Neural crest cell (in vitro differentiated cells): ENCODE results near the gene AGTRAP. TPM values are rescaled to one million over a fixed set of nuclear protein-coding genes. Genes with fewer than 3 reads are reported as not detected.

Experiments used
- DNase-seq: peaks from one replicate; pipeline ENCODE4 v3.0.0; 2021; ENCODE audit warnings: low read depth, mixed read lengths, low spot score
- H3K27ac Mint-ChIP-seq: one replicate; pipeline ENCODE4 v1.8.0; 2021; ENCODE audit warnings: mild to moderate bottlenecking, mixed read lengths; ENCODE audit not compliant: unreplicated experiment
- H3K27me3 Mint-ChIP-seq: 2 replicates; pipeline ENCODE4 v1.8.0; 2021; ENCODE audit warnings: low read depth, mild to moderate bottlenecking, mixed read lengths
- H3K36me3 Mint-ChIP-seq: 2 replicates; pipeline ENCODE4 v1.8.0; 2021; ENCODE audit warnings: low read depth, mild to moderate bottlenecking, mixed read lengths
- H3K4me1 Mint-ChIP-seq: 2 replicates; pipeline ENCODE4 v1.8.0; 2021; ENCODE audit warnings: mixed read lengths
- H3K4me3 Mint-ChIP-seq: one replicate; pipeline ENCODE4 v1.8.0; 2021; ENCODE audit warnings: mild to moderate bottlenecking, mixed read lengths
- H3K9me3 Mint-ChIP-seq: 2 replicates; pipeline ENCODE4 v1.8.0; 2021; ENCODE audit warnings: mixed read lengths
- total RNA-seq: library from RNA; stranded (reverse); gene quantifications from 2 replicates; pipeline ENCODE4 v1.2.1, GENCODE V29; 2021
- TF ChIP-seq, protein P1 (sequence below): fragments of 200-600 bp; sonication (generic); conservative IDR thresholded peaks from 2 replicates; pipeline ENCODE4 v1.5.0; 2021; ENCODE audit warnings: antibody characterized with exemption, mild to moderate bottlenecking

The AGTRAP gene
- total RNA-seq, 1 donor from 2014 or later = 36.9 TPM

DNA sequence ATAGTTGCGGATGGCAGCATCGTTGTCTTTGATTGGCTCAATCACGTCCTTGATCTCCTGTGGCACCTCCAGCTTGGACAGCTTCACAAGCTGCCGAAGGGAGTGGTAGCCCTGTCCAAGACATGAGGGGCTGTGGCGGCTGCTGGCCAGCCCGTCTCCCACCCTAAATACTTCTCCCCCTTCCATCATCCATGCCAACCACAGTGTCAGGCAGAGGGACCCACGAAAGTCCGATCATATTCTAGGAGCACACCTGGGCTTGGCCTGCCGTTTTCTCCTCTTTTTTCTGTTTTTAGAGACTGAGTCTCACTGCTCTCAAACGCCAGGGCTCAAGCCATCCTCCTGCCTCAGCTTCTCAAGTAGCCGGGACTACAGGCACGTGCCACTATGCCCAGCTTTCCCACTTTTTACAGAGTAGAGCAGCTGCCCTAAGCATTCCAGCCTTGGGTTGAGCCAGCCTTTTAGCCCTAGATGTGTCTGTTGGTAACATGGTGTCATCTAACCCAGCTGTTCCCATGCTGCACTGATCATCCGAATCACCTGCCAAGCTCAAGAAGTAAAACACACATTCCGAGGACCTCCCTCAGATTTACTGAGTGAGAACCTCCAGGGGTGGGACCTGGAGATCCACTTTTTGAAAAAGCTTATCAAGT is 59.4 kb downstream of the AGTRAP start:
- Mint-ChIP-seq H3K27me3 (no peaks in the 10 kb centered on the region), H3K4me1 (no peaks in the 10 kb centered on the region), H3K4me3 (no peak overlapping the region), H3K27ac (no peak overlapping the region), H3K36me3 (no peaks in the 10 kb centered on the region), H3K9me3 (no peaks in the 10 kb centered on the region)
- no peak for DNase-seq
- TF ChIP-seq, protein P1, sequence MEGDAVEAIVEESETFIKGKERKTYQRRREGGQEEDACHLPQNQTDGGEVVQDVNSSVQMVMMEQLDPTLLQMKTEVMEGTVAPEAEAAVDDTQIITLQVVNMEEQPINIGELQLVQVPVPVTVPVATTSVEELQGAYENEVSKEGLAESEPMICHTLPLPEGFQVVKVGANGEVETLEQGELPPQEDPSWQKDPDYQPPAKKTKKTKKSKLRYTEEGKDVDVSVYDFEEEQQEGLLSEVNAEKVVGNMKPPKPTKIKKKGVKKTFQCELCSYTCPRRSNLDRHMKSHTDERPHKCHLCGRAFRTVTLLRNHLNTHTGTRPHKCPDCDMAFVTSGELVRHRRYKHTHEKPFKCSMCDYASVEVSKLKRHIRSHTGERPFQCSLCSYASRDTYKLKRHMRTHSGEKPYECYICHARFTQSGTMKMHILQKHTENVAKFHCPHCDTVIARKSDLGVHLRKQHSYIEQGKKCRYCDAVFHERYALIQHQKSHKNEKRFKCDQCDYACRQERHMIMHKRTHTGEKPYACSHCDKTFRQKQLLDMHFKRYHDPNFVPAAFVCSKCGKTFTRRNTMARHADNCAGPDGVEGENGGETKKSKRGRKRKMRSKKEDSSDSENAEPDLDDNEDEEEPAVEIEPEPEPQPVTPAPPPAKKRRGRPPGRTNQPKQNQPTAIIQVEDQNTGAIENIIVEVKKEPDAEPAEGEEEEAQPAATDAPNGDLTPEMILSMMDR = no peak

DNA sequence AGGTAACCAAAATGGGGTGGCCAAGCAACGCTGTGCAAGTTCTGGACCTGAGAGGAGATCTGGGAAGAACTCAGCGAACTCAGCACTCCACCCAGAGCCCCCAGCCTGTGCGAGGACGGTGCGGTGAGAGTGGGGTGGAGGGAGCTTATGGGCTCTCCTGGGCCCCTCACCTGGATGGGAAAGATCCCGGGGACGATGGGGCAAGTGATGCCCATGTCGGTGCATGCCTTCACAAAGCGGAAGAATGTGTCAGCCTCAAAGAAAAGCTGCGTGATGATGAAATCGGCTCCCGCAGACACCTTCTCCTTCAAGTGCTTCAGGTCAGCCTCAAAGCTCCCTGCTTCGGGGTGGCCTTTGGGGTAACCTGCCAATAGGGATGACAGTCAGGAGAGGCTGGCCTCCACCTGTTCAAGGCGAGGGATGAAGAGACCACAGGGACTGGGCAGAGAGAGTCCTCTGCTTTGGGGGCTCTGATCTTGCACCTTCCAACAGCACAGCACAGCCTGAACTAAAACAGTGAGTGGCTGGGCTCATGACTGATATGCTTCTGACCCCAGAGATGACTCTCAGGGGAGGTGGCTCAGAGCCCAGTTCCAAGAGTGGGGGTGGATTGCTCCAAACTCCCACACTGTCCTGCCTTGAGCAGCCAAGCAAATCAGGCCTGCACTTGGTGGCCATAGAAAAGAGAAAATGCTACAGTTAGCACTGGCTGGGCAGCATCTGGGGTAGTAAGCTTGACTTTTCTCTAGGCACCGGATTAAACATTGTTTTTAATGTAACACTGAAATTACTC is 60.3 kb downstream of the AGTRAP start:
- H3K36me3 Mint-ChIP-seq = no peaks in the 10 kb centered on the region
- no peaks in the 10 kb centered on the region for H3K27me3 Mint-ChIP-seq
- no peak overlapping the region for H3K4me3 Mint-ChIP-seq
- H3K4me1 Mint-ChIP-seq = no peaks in the 10 kb centered on the region
- H3K9me3 Mint-ChIP-seq = no peaks in the 10 kb centered on the region
- TF ChIP-seq, protein P1 = no peak
- no peak for DNase-seq
- H3K27ac Mint-ChIP-seq = no peak overlapping the region

DNA sequence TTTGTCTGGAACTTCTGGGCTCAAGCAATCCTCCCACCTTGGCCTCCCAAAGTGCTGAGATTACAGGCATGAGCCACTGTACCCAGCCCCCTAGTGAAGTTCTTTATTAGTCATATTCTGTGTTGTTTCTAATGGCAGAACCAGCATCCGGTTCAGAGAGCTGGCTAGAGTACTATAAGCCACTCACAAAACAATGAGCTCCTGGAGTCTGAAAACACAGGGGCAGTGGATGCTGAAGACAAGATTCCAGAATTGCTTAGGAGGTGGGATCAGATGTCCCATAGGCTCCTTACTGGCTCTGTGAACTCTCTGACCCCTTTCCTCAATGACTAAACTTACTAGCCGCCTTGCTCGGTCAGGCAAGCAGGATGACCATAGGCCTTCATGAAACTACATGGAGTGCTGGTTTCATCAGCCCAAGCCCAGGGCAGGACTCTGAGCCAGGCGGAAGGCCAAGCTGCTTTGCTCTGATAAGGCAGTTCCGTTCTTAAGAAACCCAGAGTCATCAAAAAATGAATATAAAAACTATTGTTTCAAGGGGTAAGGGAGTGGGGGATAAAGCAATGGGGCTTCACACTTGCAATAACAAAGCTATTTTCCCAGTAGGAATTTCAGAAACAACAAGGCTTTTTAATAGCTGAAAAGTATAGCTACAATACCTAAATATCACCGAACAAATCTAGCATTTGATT is 61.7 kb downstream of the AGTRAP start:
- Mint-ChIP-seq H3K4me3 (peak overlapping the region; percentile 27), H3K27me3 (no peaks in the 10 kb centered on the region), H3K27ac (no peak overlapping the region), H3K36me3 (no peaks in the 10 kb centered on the region), H3K9me3 (no peaks in the 10 kb centered on the region), H3K4me1 (peaks cover 10% of the 10 kb centered on the region)
- TF ChIP-seq, protein P1 = no peak
- no peak for DNase-seq

DNA sequence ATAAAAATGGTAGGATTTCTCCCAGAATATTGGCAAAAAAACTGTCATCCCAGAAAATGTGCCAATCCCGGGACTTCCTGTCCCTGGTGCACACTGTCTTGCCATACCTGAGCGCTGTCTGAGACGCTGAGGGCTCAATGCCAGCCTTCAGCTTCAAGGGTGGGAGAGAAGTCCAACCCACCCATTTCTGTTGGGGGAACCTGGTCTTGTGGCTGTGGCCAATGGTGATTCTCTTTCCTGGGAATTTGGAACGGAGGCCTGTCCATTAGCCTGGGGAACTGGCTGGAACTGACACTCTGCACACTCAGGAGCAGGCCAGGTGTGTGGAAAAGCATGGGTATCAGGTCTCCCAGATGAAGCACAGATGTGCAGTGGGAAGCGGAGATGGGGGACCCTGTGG is 63.2 kb downstream of the AGTRAP start:
- Mint-ChIP-seq H3K27ac (no peak overlapping the region), H3K9me3 (no peaks in the 10 kb centered on the region), H3K27me3 (no peaks in the 10 kb centered on the region), H3K36me3 (no peaks in the 10 kb centered on the region), H3K4me3 (no peak overlapping the region), H3K4me1 (peaks cover 23% of the 10 kb centered on the region)
- TF ChIP-seq, protein P1 = no peak
- no peak for DNase-seq

DNA sequence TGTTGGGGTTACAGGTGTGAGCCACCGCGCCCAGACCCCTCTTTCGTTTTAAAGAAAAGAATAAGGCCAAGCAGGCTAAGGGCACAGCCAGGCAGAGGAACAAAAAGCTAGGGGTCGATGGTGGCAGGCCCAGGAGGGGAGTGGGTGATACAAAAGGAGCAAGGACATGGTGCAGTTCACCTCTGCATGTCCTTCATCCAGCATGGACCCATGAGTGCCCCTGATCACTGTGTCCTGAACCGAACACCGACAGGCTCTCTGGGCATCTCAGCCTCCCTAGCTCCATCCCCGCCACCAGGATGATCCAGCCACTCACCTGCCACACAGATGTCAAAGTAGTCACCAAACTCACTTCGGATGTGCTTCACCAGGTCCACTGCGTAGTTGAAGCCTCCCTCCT is 64.0 kb downstream of the AGTRAP start:
- TF ChIP-seq, protein P1 = no peak
- Mint-ChIP-seq H3K4me1 (peaks cover 30% of the 10 kb centered on the region), H3K27ac (no peak overlapping the region), H3K27me3 (no peaks in the 10 kb centered on the region), H3K4me3 (no peak overlapping the region), H3K9me3 (no peaks in the 10 kb centered on the region), H3K36me3 (no peaks in the 10 kb centered on the region)
- DNase-seq = no peak
